ENCODE results near the gene NIM1K.

- TF ChIP-seq CTCF (IDR thresholded peaks at IDR 0.05) (no peak), POLR2AphosphoS5 (IDR thresholded peaks at IDR 0.05; ENCODE audit: low read depth, low read length) (no peak)
Measured at GRCh38 chr5:43270645-43271044, 78.6 kb downstream of the NIM1K start.

All from Panc1 (cell line).